IMR-90 (cell line): ENCODE results near the gene ZNF644. TPM values are rescaled to one million over a fixed set of nuclear protein-coding genes. Genes with fewer than 3 reads are reported as not detected.

Experiments
- ATAC-seq: fragments of 200-7000 bp; cut with Tn5 transposase; 2 replicates; pipeline ENCODE4 v1.9.1; 2020; ENCODE audit warnings: low read depth, mild to moderate bottlenecking, moderate library complexity
- BruUV-seq: library from RNA; stranded (reverse); fragments of 400-500 nt; replicated peaks from 2 replicates; lab custom pipeline; 2021; lab: Mats Ljungman, UMichigan
- CTCF ChIA-PET: fragments of 300-600 bp; formaldehyde crosslinking; extraction: SDS; loops from one replicate; lab custom pipeline; 2021; ENCODE audit warnings: antibody characterized with exemption; lab: Yijun Ruan, JAX
- POLR2A ChIA-PET: fragments of 300-600 bp; sonication (Branson Sonifier 250); formaldehyde crosslinking; loops from one replicate; lab custom pipeline; 2022; ENCODE audit warnings: antibody characterized with exemption; ENCODE audit not compliant: unreplicated experiment; lab: Charles Lee
- DNase-seq: peaks from one replicate; pipeline ENCODE4 v3.0.0; 2013
- H2AFZ ChIP-seq: replicated peaks from 2 replicates; pipeline ENCODE3; 2013; ENCODE audit warnings: low read length, mild to moderate bottlenecking; ENCODE audit not compliant: poor library complexity
- H2AK5ac ChIP-seq: 2 replicates; pipeline ENCODE4 v1.6.1; 2013; ENCODE audit warnings: low read depth, low read length, inconsistent platforms
- H2AK9ac ChIP-seq: replicated peaks from 2 replicates; pipeline ENCODE3; 2013; ENCODE audit warnings: mild to moderate bottlenecking, low read depth, low read length, moderate library complexity; ENCODE audit not compliant: poor library complexity
- H2BK120ac ChIP-seq: 2 replicates; pipeline ENCODE4 v1.6.1; 2013; ENCODE audit warnings: low read depth, low read length, inconsistent platforms
- H2BK15ac ChIP-seq: 3 replicates; pipeline ENCODE4 v1.6.1; 2013; ENCODE audit warnings: low read depth, low read length, inconsistent platforms
- H2BK20ac ChIP-seq: 2 replicates; pipeline ENCODE4 v1.6.1; 2013; ENCODE audit warnings: low read depth, mild to moderate bottlenecking, inconsistent platforms, low read length, moderate library complexity
- H2BK5ac ChIP-seq: 2 replicates; pipeline ENCODE4 v1.6.1; 2013; ENCODE audit warnings: mild to moderate bottlenecking, low read depth, low read length, inconsistent platforms; ENCODE audit not compliant: poor library complexity, severe bottlenecking
- H3K14ac ChIP-seq: replicated peaks from 2 replicates; pipeline ENCODE4 v1.6.1; 2013; ENCODE audit warnings: low read depth, low read length, inconsistent platforms
- H3K18ac ChIP-seq: 2 replicates; pipeline ENCODE4 v1.6.1; 2013; ENCODE audit warnings: low read depth, low read length, control low read depth
- H3K23ac ChIP-seq: 2 replicates; pipeline ENCODE4 v1.6.1; 2013; ENCODE audit warnings: low read depth, low read length, inconsistent platforms
- H3K27ac ChIP-seq: 2 replicates; pipeline ENCODE4 v1.5.1; 2013; ENCODE audit warnings: mild to moderate bottlenecking, control low read depth, low read length; ENCODE audit not compliant: insufficient read depth
- H3K27me3 ChIP-seq: 2 replicates; pipeline ENCODE4 v1.6.1; 2013; ENCODE audit warnings: low read length; ENCODE audit not compliant: control insufficient read depth, insufficient read depth
- H3K36me3 ChIP-seq: 2 replicates; pipeline ENCODE4 v1.6.1; 2013; ENCODE audit warnings: low read length, mixed read lengths; ENCODE audit not compliant: control insufficient read depth, insufficient read depth
- H3K4ac ChIP-seq: 2 replicates; pipeline ENCODE4 v1.6.1; 2013; ENCODE audit warnings: low read depth, low read length, inconsistent platforms
- H3K4me1 ChIP-seq: 2 replicates; pipeline ENCODE4 v1.6.1; 2013; ENCODE audit warnings: low read length, mixed read lengths; ENCODE audit not compliant: control insufficient read depth, insufficient read depth
- H3K4me2 ChIP-seq: 2 replicates; pipeline ENCODE4 v1.6.1; 2013; ENCODE audit warnings: low read depth, mild to moderate bottlenecking, control low read depth, low read length, moderate library complexity
- H3K4me3 ChIP-seq: 2 replicates; pipeline ENCODE4 v1.5.1; 2013; ENCODE audit warnings: low read depth, mild to moderate bottlenecking, control low read depth, low read length, moderate library complexity; ENCODE audit not compliant: insufficient read depth
- H3K56ac ChIP-seq: 2 replicates; pipeline ENCODE4 v1.6.1; 2013; ENCODE audit warnings: low read length, inconsistent platforms; ENCODE audit not compliant: insufficient read depth; ENCODE audit errors: extremely low read depth
- H3K79me1 ChIP-seq, 2 experiments: 2 replicates each; pipeline ENCODE4 v1.6.1; 2013; ENCODE audit warnings: low read length in 2 of 2, inconsistent platforms in 1 of 2, low read depth in 1 of 2
- H3K9ac ChIP-seq: 2 replicates; pipeline ENCODE4 v1.6.1; 2013; ENCODE audit warnings: low read depth, low read length, control low read depth
- H3K9me1 ChIP-seq: 2 replicates; pipeline ENCODE4 v1.6.1; 2013; ENCODE audit warnings: low read length, inconsistent platforms; ENCODE audit not compliant: insufficient read depth
- H3K9me3 ChIP-seq: 2 replicates; pipeline ENCODE4 v1.6.1; 2013; ENCODE audit warnings: low read length; ENCODE audit not compliant: control insufficient read depth, insufficient read depth
- H4K20me1 ChIP-seq: 2 replicates; pipeline ENCODE4 v1.6.1; 2013; ENCODE audit warnings: low read length, inconsistent platforms; ENCODE audit not compliant: insufficient read depth
- H4K5ac ChIP-seq: 2 replicates; pipeline ENCODE4 v1.6.1; 2013; ENCODE audit warnings: mild to moderate bottlenecking, low read depth, low read length, control low read depth
- H4K8ac ChIP-seq, 2 experiments: 2 replicates each; pipeline ENCODE4 v1.6.1; 2013; ENCODE audit warnings: low read depth in 2 of 2, low read length in 2 of 2, control low read depth in 1 of 2, inconsistent platforms in 1 of 2
- H4K91ac ChIP-seq: 2 replicates; pipeline ENCODE4 v1.6.1; 2013; ENCODE audit warnings: low read depth, low read length, inconsistent platforms; ENCODE audit not compliant: insufficient read depth
- BHLHE40 ChIP-seq: fragments of 150-350 bp; IDR thresholded peaks from 2 replicates; pipeline ENCODE4 v1.6.1; 2016; ENCODE audit warnings: mild to moderate bottlenecking, low read depth, low read length
- CEBPB ChIP-seq: IDR thresholded peaks from 2 replicates; pipeline ENCODE4 v1.6.1; 2012; ENCODE audit warnings: low read depth, low read length, improper control_type of control experiment
- CHD1 ChIP-seq: IDR thresholded peaks from 2 replicates; pipeline ENCODE4 v1.6.1; 2012; ENCODE audit warnings: low read depth, low read length, improper control_type of control experiment
- ELK1 ChIP-seq: fragments of 150-350 bp; IDR thresholded peaks from 2 replicates; pipeline ENCODE4 v1.6.1; 2016; ENCODE audit warnings: low read depth, mild to moderate bottlenecking, low read length, moderate library complexity, borderline replicate concordance
- FOS ChIP-seq: fragments of 150-350 bp; IDR thresholded peaks from 2 replicates; pipeline ENCODE4 v1.6.1; 2016; ENCODE audit warnings: low read depth, low read length
- MAFK ChIP-seq: IDR thresholded peaks from 2 replicates; pipeline ENCODE4 v1.6.1; 2012; ENCODE audit warnings: low read depth, low read length, improper control_type of control experiment
- MAZ ChIP-seq: IDR thresholded peaks from 2 replicates; pipeline ENCODE4 v1.6.1; 2012; ENCODE audit warnings: low read depth, mild to moderate bottlenecking, low read length, improper control_type of control experiment, moderate library complexity, borderline replicate concordance
- MXI1 ChIP-seq: IDR thresholded peaks from 2 replicates; pipeline ENCODE4 v1.6.1; 2012; ENCODE audit warnings: low read depth, mild to moderate bottlenecking, low read length, moderate library complexity, borderline replicate concordance
- NFE2L2 ChIP-seq: fragments of 150-350 bp; IDR thresholded peaks from 2 replicates; pipeline ENCODE4 v1.6.1; 2016; ENCODE audit warnings: low read depth, mild to moderate bottlenecking, low read length
- POLR2A ChIP-seq: IDR thresholded peaks from 2 replicates; pipeline ENCODE4 v1.6.1; 2012; ENCODE audit warnings: mild to moderate bottlenecking, low read depth, low read length
- RAD21 ChIP-seq: IDR thresholded peaks from 2 replicates; pipeline ENCODE4 v1.6.1; 2012; ENCODE audit warnings: low read length, improper control_type of control experiment
- RCOR1 ChIP-seq: IDR thresholded peaks from 2 replicates; pipeline ENCODE4 v1.6.1; 2012; ENCODE audit warnings: mild to moderate bottlenecking, low read length, improper control_type of control experiment; ENCODE audit not compliant: insufficient replicate concordance
- RFX5 ChIP-seq: IDR thresholded peaks from 2 replicates; pipeline ENCODE4 v1.8.0; 2012; ENCODE audit warnings: low read depth, mild to moderate bottlenecking, low read length, moderate library complexity
- SMC3 ChIP-seq: fragments of 150-350 bp; IDR thresholded peaks from 2 replicates; pipeline ENCODE4 v1.6.1; 2016; ENCODE audit warnings: low read depth, mild to moderate bottlenecking, antibody characterized with exemption, low read length, moderate library complexity
- dilution Hi-C: fragments of 300-500 bp; cut with HindIII; formaldehyde crosslinking; loops from one replicate; pipeline ENCODE4 v1.14.3; 2018; ENCODE audit warnings: low sequenced_read_pairs; ENCODE audit not compliant: unreplicated experiment
- in situ Hi-C: fragments of 300-500 bp; cut with MboI; formaldehyde crosslinking; loops from 3 replicates; pipeline ENCODE4 v1.14.3; 2019; ENCODE audit warnings: low sequenced_read_pairs, inconsistent platforms, mixed read lengths
- intact Hi-C: fragments of 100-400 bp; cut with micrococcal nuclease; formaldehyde crosslinking; loops from 2 replicates; pipeline ENCODE4 v1.10.0; 2022
- polyA plus RNA-seq, 3 experiments: library from polyadenylated mRNA; depleted of rRNA; stranded (reverse); fragments of >200 nt; gene quantifications; 2 replicates each; pipeline ENCODE4 v1.2.3, GENCODE V29; 2012; ENCODE audit warnings: low replicate concordance in 1 of 3
- total RNA-seq: library from RNA; depleted of rRNA; stranded (reverse); fragments of >200 nt; gene quantifications from 2 replicates; pipeline ENCODE4 v1.2.3, GENCODE V29; 2012
- TF ChIP-seq, protein P1 (sequence below): fragments of 150-350 bp; IDR thresholded peaks from 2 replicates; pipeline ENCODE4 v1.6.1; 2017; ENCODE audit warnings: mild to moderate bottlenecking, antibody characterized with exemption, low read length, low read depth
- TF ChIP-seq, protein P2 (sequence below): conservative IDR thresholded peaks from 2 replicates; pipeline ENCODE4 v1.5.1; 2012; ENCODE audit warnings: mild to moderate bottlenecking, low read depth, low read length, improper control_type of control experiment

ZNF644 gene
- total and polyA plus RNA-seq, 2 of the 4 experiments (the other 2 are of a cell fraction) = 9.0 to 45.3 TPM

DNA sequence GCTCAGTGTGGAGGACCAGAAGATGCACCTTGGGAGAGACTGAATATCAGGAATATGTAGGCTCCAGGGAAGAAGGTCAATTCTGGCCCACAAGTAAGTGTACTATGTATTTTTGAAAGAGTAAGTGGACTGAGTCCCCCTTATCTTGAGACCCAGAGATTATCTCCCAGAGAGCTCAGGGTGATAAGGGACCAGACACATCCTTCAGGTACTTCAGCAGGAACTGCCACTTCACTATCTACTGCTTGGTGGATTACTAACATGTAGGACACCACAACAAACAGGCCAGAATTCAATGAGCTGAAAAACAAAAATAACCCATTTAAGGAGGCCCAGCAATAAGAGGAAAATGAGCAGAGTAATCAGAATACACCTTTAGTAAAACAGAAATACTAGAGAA lies 119.2 kb downstream of the ZNF644 start:
- BruUV-seq = no TSS peak
- Histone ChIP-seq H3K9ac (no peak overlapping the region), H3K4me3 (no peak overlapping the region), H3K4ac (no peak overlapping the region), H2AK9ac (no peak overlapping the region), H2BK120ac (no peak overlapping the region), H3K9me1 (no peaks in the 10 kb centered on the region), H2AK5ac (no peak overlapping the region), H4K5ac (no peak overlapping the region), H3K56ac (no peak overlapping the region), H3K18ac (no peak overlapping the region), H4K20me1 (no peaks in the 10 kb centered on the region), H3K79me1 (peaks cover 3 to 7% of the 10 kb centered on the region in 2 experiments; a peak in 3 of 4 replicates), H2BK5ac (no peak overlapping the region), H2BK20ac (no peak overlapping the region), H2BK15ac (no peak overlapping the region), H3K23ac (no peak overlapping the region), H3K9me3 (no peaks in the 10 kb centered on the region), H4K8ac (no peak overlapping the region), H2AFZ (no peak overlapping the region), H3K27ac (no peak overlapping the region), H3K4me1 (no peaks in the 10 kb centered on the region), H3K36me3 (peaks cover 6% of the 10 kb centered on the region), H3K14ac (no peak overlapping the region), H3K4me2 (no peak overlapping the region), H4K91ac (no peak overlapping the region), H3K27me3 (no peaks in the 10 kb centered on the region)
- in situ Hi-C loops (no loop called here), dilution Hi-C loops (no loop called here), intact Hi-C loops (no loop called here)
- DNase-seq = no peak
- TF ChIP-seq MXI1 (no peak), FOS (no peak), NFE2L2 (no peak), POLR2A (no peak), CEBPB (no peak), MAZ (no peak), ELK1 (no peak), SMC3 (no peak), BHLHE40 (no peak), RAD21 (no peak), CHD1 (no peak), MAFK (no peak), RCOR1 (no peak), RFX5 (no peak)
- TF ChIP-seq, protein P1, sequence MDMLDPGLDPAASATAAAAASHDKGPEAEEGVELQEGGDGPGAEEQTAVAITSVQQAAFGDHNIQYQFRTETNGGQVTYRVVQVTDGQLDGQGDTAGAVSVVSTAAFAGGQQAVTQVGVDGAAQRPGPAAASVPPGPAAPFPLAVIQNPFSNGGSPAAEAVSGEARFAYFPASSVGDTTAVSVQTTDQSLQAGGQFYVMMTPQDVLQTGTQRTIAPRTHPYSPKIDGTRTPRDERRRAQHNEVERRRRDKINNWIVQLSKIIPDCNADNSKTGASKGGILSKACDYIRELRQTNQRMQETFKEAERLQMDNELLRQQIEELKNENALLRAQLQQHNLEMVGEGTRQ = no peak
- TF ChIP-seq, protein P2, sequence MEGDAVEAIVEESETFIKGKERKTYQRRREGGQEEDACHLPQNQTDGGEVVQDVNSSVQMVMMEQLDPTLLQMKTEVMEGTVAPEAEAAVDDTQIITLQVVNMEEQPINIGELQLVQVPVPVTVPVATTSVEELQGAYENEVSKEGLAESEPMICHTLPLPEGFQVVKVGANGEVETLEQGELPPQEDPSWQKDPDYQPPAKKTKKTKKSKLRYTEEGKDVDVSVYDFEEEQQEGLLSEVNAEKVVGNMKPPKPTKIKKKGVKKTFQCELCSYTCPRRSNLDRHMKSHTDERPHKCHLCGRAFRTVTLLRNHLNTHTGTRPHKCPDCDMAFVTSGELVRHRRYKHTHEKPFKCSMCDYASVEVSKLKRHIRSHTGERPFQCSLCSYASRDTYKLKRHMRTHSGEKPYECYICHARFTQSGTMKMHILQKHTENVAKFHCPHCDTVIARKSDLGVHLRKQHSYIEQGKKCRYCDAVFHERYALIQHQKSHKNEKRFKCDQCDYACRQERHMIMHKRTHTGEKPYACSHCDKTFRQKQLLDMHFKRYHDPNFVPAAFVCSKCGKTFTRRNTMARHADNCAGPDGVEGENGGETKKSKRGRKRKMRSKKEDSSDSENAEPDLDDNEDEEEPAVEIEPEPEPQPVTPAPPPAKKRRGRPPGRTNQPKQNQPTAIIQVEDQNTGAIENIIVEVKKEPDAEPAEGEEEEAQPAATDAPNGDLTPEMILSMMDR = no peak
- POLR2A ChIA-PET = no interaction called here
- CTCF ChIA-PET = no interaction called here
- no peak for ATAC-seq
